Activated CD8-positive, alpha-beta memory T cell treated with anti-CD3 and anti-CD28 coated beads, Interleukin-2, amount 10 ng/mL, durations not matched to agents 7 days and 5 days (primary cell): Measurements from ENCODE around the gene SLC22A23. TPM values are rescaled to one million over a fixed set of nuclear protein-coding genes. Genes with fewer than 3 reads are reported as not detected.

ENCODE experiments used
- ATAC-seq: fragments of 150-1000 bp; cut with Tn5 transposase; one replicate; pipeline ENCODE4 v1.10.0; 2021; ENCODE audit warnings: moderate library complexity
- CTCF ChIA-PET: fragments of 350-600 bp; sonication (Branson Sonifier 250); formaldehyde crosslinking; loops from one replicate; lab custom pipeline; 2021; ENCODE audit warnings: antibody characterized with exemption; lab: Charles Lee
- DNase-seq: peaks from one replicate; pipeline ENCODE4 v3.0.0-alpha.2; 2020
- H3K27ac Mint-ChIP-seq: one replicate; pipeline ENCODE4 v1.8.0; 2021; ENCODE audit warnings: mild to moderate bottlenecking, mixed read lengths
- H3K27me3 Mint-ChIP-seq: one replicate; pipeline ENCODE4 v1.8.0; 2021; ENCODE audit warnings: mixed read lengths
- H3K36me3 Mint-ChIP-seq: one replicate; pipeline ENCODE4 v1.8.0; 2021; ENCODE audit warnings: mild to moderate bottlenecking, mixed read lengths
- H3K4me1 Mint-ChIP-seq: one replicate; pipeline ENCODE4 v1.8.0; 2021; ENCODE audit warnings: mixed read lengths
- H3K4me3 Mint-ChIP-seq: one replicate; pipeline ENCODE4 v1.8.0; 2021; ENCODE audit warnings: mild to moderate bottlenecking, moderate library complexity, mixed read lengths
- H3K9me3 Mint-ChIP-seq: one replicate; pipeline ENCODE4 v1.8.0; 2022; ENCODE audit warnings: low read depth, mixed read lengths
- total RNA-seq, 2 experiments: library from RNA; stranded (reverse); gene quantifications; one replicate each; pipeline ENCODE4 v1.2.3, GENCODE V29; 2021

The SLC22A23 gene
- total RNA-seq, 2 experiments from 2014 or later, result 0.07 to 0.20 TPM

- Mint-ChIP-seq H3K9me3 (no peaks in the 10 kb centered on the region), H3K27ac (no peak overlapping the region), H3K4me1 (no peaks in the 10 kb centered on the region), H3K36me3 (no peaks in the 10 kb centered on the region), H3K4me3 (no peak overlapping the region), H3K27me3 (peaks cover 69% of the 10 kb centered on the region)
- CTCF ChIA-PET, result interaction anchor here (1.5 kb wide), 1 partner anchor 14 kb away, joined by 5 read pairs; no protein-coding TSS in a partner anchor
- DNase-seq, result no peak
- ATAC-seq, result no peak
Measured at GRCh38 chr6:3237761-3238662, 218.8 kb downstream of the SLC22A23 start.

- H3K4me1 Mint-ChIP-seq, result peaks cover 9% of the 10 kb centered on the region
- H3K36me3 Mint-ChIP-seq, result no peaks in the 10 kb centered on the region
- DNase-seq (no peak), ATAC-seq (no peak)
- H3K27ac Mint-ChIP-seq, result no peak overlapping the region
- no peak overlapping the region for H3K4me3 Mint-ChIP-seq
- no peaks in the 10 kb centered on the region for H3K9me3 Mint-ChIP-seq
- peaks cover 81% of the 10 kb centered on the region for H3K27me3 Mint-ChIP-seq
- CTCF ChIA-PET, result interaction anchor here (0.9 to 1.2 kb wide), 2 partner anchors 14 to 110 kb away, joined by 3 read pairs; no protein-coding TSS in a partner anchor
Measured at GRCh38 chr6:3236005-3236404, 220.8 kb downstream of the SLC22A23 start.

- no peak overlapping the region for H3K27ac Mint-ChIP-seq
- ATAC-seq (no peak), DNase-seq (no peak)
- peaks cover 13% of the 10 kb centered on the region for H3K4me1 Mint-ChIP-seq
- H3K4me3 Mint-ChIP-seq, result no peak overlapping the region
- CTCF ChIA-PET, result no interaction called here
- no peaks in the 10 kb centered on the region for H3K9me3 Mint-ChIP-seq
- H3K36me3 Mint-ChIP-seq, result no peaks in the 10 kb centered on the region
- peaks cover 83% of the 10 kb centered on the region for H3K27me3 Mint-ChIP-seq
Measured at GRCh38 chr6:3235486-3235885, 221.4 kb downstream of the SLC22A23 start.

- Mint-ChIP-seq H3K4me1 (peaks cover 27% of the 10 kb centered on the region), H3K27me3 (peaks cover 86% of the 10 kb centered on the region), H3K36me3 (no peaks in the 10 kb centered on the region), H3K4me3 (no peak overlapping the region), H3K27ac (no peak overlapping the region), H3K9me3 (no peaks in the 10 kb centered on the region)
- DNase-seq (no peak), ATAC-seq (no peak)
- CTCF ChIA-PET, result interaction anchor here (1.2 to 1.5 kb wide), 2 partner anchors 14 to 18 kb away, joined by 3 to 4 read pairs; no protein-coding TSS in a partner anchor
Measured at GRCh38 chr6:3233904-3234303, 222.9 kb downstream of the SLC22A23 start.

GRCh38 chr6:3233321-3233720 is 223.5 kb downstream of the SLC22A23 start:
- Mint-ChIP-seq H3K27me3 (peaks cover 84% of the 10 kb centered on the region), H3K36me3 (peaks cover 2% of the 10 kb centered on the region), H3K9me3 (no peaks in the 10 kb centered on the region), H3K4me3 (no peak overlapping the region), H3K27ac (no peak overlapping the region), H3K4me1 (peaks cover 31% of the 10 kb centered on the region)
- CTCF ChIA-PET, result interaction anchor here (1.2 to 1.5 kb wide), 2 partner anchors 15 to 18 kb away, joined by 3 to 4 read pairs; no protein-coding TSS in a partner anchor
- DNase-seq (no peak), ATAC-seq (no peak)

GRCh38 chr6:3232017-3232945 is 224.6 kb downstream of the SLC22A23 start:
- no peak for DNase-seq
- H3K4me3 Mint-ChIP-seq, result no peak overlapping the region
- ATAC-seq, result no peak
- no peaks in the 10 kb centered on the region for H3K9me3 Mint-ChIP-seq
- H3K27ac Mint-ChIP-seq, result no peak overlapping the region
- peaks cover 34% of the 10 kb centered on the region for H3K4me1 Mint-ChIP-seq
- CTCF ChIA-PET, result interaction anchor here (1.4 to 2.2 kb wide), 2 partner anchors 16 to 19 kb away, joined by 3 to 16 read pairs; no protein-coding TSS in a partner anchor
- H3K27me3 Mint-ChIP-seq, result peaks cover 87% of the 10 kb centered on the region
- H3K36me3 Mint-ChIP-seq, result peaks cover 2% of the 10 kb centered on the region

GRCh38 chr6:3231247-3232016 is 225.4 kb downstream of the SLC22A23 start:
- Mint-ChIP-seq H3K27me3 (peaks cover 87% of the 10 kb centered on the region), H3K9me3 (no peaks in the 10 kb centered on the region), H3K4me3 (no peak overlapping the region), H3K36me3 (peaks cover 2% of the 10 kb centered on the region), H3K4me1 (peaks cover 37% of the 10 kb centered on the region), H3K27ac (no peak overlapping the region)
- CTCF ChIA-PET, result interaction anchor here (1.1 to 2.2 kb wide), 3 partner anchors 17 to 112 kb away, joined by 3 to 16 read pairs (median 3); no protein-coding TSS in a partner anchor
- DNase-seq (no peak), ATAC-seq (no peak)

- H3K27ac Mint-ChIP-seq, result no peak overlapping the region
- H3K4me3 Mint-ChIP-seq, result no peak overlapping the region
- DNase-seq (no peak), ATAC-seq (no peak)
- peaks cover 37% of the 10 kb centered on the region for H3K4me1 Mint-ChIP-seq
- H3K36me3 Mint-ChIP-seq, result peaks cover 2% of the 10 kb centered on the region
- no peaks in the 10 kb centered on the region for H3K9me3 Mint-ChIP-seq
- peaks cover 87% of the 10 kb centered on the region for H3K27me3 Mint-ChIP-seq
- CTCF ChIA-PET, result interaction anchor here (1.1 to 2.2 kb wide), 2 partner anchors 20 to 111 kb away, joined by 3 to 16 read pairs; no protein-coding TSS in a partner anchor
Measured at GRCh38 chr6:3230900-3231246, 226.0 kb downstream of the SLC22A23 start.

- Mint-ChIP-seq H3K36me3 (peaks cover 2% of the 10 kb centered on the region), H3K27me3 (peaks cover 87% of the 10 kb centered on the region), H3K27ac (no peak overlapping the region), H3K4me3 (no peak overlapping the region), H3K9me3 (no peaks in the 10 kb centered on the region), H3K4me1 (peaks cover 37% of the 10 kb centered on the region)
- ATAC-seq (no peak), DNase-seq (no peak)
- CTCF ChIA-PET, result interaction anchor here (0.8 to 2.2 kb wide), 5 partner anchors 18 to 1621 kb away, joined by 3 to 16 read pairs (median 4); partner anchors contain the start of gene FOXC1
Measured at GRCh38 chr6:3230256-3230882, 226.5 kb downstream of the SLC22A23 start.

- CTCF ChIA-PET, result interaction anchor here (0.8 to 1.4 kb wide), 5 partner anchors 19 to 1620 kb away, joined by 3 to 13 read pairs (median 3); partner anchors contain the start of genes FOXC1 and TUBB2A
- peak overlapping the region; percentile 43 for H3K4me3 Mint-ChIP-seq
- H3K9me3 Mint-ChIP-seq, result no peaks in the 10 kb centered on the region
- H3K4me1 Mint-ChIP-seq, result peaks cover 37% of the 10 kb centered on the region
- H3K36me3 Mint-ChIP-seq, result peaks cover 2% of the 10 kb centered on the region
- peaks cover 86% of the 10 kb centered on the region for H3K27me3 Mint-ChIP-seq
- peak overlapping the region; percentile 19 for H3K27ac Mint-ChIP-seq
- ATAC-seq (peak; percentile 69), DNase-seq (peak; percentile 59)
Measured at GRCh38 chr6:3229566-3230178, 227.2 kb downstream of the SLC22A23 start.

GRCh38 chr6:3228771-3229565 is 227.9 kb downstream of the SLC22A23 start:
- peaks cover 84% of the 10 kb centered on the region for H3K27me3 Mint-ChIP-seq
- DNase-seq, result peak; percentile 49
- no peak overlapping the region for H3K27ac Mint-ChIP-seq

More at GRCh38 chr6:3228771-3229565, 227.9 kb downstream of the SLC22A23 start:
- Mint-ChIP-seq H3K9me3 (no peaks in the 10 kb centered on the region), H3K4me3 (peak overlapping the region; percentile 62), H3K36me3 (peaks cover 2% of the 10 kb centered on the region), H3K4me1 (peaks cover 37% of the 10 kb centered on the region)
- CTCF ChIA-PET, result interaction anchor here (1.2 to 1.4 kb wide), 4 partner anchors 19 to 72 kb away, joined by 3 to 13 read pairs (median 4); partner anchors contain the start of gene TUBB2A
- ATAC-seq, result peak; percentile 24
